ENCODE data around the gene ANKRD18A.

DNA sequence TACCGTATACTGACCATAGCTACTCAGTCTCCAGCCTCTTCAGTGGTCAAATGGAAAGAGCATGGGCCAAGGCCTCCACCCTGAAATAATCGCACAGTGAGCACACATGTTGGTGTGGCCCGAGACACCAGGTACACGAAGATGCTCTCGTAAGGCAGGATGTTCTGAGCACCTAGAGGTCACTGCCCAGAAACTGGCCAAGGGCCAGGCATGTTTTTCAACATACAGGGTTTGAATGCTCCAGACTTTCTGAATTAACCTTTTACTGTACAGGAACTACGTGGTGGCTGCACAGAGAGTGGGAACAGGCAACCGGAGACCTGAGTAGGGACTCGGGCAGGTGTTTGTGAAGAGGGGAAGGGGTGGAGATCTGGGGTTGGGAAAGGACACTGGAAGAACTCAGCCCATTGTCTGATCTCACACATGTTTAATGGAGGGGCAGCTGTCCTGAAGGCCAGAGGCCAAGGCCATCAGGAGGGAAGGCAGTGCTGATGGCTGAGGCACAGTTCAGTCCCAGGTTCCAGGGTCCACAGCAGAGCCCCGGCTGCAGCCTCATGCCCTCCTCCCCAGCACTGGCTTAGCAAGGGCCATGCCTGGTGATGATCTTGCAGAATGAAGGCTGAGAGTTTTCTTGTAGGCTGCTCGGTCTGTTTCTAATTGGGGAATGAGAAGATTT, 48.5 kb upstream of the ANKRD18A start:
- TF ChIP-seq, protein P1, sequence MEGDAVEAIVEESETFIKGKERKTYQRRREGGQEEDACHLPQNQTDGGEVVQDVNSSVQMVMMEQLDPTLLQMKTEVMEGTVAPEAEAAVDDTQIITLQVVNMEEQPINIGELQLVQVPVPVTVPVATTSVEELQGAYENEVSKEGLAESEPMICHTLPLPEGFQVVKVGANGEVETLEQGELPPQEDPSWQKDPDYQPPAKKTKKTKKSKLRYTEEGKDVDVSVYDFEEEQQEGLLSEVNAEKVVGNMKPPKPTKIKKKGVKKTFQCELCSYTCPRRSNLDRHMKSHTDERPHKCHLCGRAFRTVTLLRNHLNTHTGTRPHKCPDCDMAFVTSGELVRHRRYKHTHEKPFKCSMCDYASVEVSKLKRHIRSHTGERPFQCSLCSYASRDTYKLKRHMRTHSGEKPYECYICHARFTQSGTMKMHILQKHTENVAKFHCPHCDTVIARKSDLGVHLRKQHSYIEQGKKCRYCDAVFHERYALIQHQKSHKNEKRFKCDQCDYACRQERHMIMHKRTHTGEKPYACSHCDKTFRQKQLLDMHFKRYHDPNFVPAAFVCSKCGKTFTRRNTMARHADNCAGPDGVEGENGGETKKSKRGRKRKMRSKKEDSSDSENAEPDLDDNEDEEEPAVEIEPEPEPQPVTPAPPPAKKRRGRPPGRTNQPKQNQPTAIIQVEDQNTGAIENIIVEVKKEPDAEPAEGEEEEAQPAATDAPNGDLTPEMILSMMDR (IDR thresholded peaks at IDR 0.05): no peak
- TF ChIP-seq EP300 (IDR thresholded peaks at IDR 0.05): no peak
- TF ChIP-seq POLR2A (IDR thresholded peaks at IDR 0.05): no peak

All from tibial nerve (tissue), 4 donors.